ENCODE results near the gene ZNF292. TPM values are rescaled to one million over a fixed set of nuclear protein-coding genes. Genes with fewer than 3 reads are reported as not detected.

The ZNF292 gene
- total and polyA plus RNA-seq, 2 donors (not counting 3 experiments of a cell fraction or from before 2014, with no cell fraction given), result 3.5 to 24.9 TPM

DNA sequence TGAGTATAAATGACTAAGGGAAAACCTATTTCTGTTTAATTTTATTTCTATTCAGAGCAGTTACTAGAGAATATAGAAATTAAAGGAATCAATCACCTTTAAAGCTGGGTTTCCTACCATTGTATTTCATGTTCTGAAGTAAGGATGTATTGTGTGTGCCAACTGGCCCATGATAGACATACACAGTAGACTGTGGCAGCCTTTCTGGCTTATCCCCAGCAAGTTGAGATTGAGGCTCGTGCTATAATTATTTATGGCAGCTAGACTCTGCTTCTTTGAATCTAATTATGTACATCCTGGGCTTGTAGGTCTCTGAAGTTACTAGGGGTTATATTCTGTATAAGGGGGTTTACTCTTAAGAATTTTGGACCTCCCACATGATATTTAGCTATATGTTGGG, 44.4 kb downstream of the ZNF292 start:
- H3K9ac ChIP-seq (replicated peaks; ENCODE audit: extremely low read depth, insufficient read depth, low read length), result no peak overlapping the region
- H3K4me1 ChIP-seq (ENCODE audit: control insufficient read depth, extremely low read depth, insufficient read depth, low read length), result no peaks in the 10 kb centered on the region
- H3K9me3 ChIP-seq (replicated peaks; ENCODE audit: control insufficient read depth, insufficient read depth, low read length), result no peaks in the 10 kb centered on the region
- no peak for DNase-seq (ENCODE audit: low read depth, low spot score)
- no peak overlapping the region for H3K4me2 ChIP-seq (ENCODE audit: insufficient read depth, low read length)
- H2AFZ ChIP-seq (ENCODE audit: low read depth, low read length), result no peak overlapping the region
- CTCF ChIA-PET, result interaction anchor here (1.0 kb wide), 1 partner anchor 121 kb away, joined by 3 read pairs; no protein-coding TSS in a partner anchor
- H3K36me3 ChIP-seq (ENCODE audit: control insufficient read depth in 2 of 2, extremely low read depth in 1 of 2, insufficient read depth in 2 of 2, low read length in 2 of 2), result no peaks in the 10 kb centered on the region
- FAIRE-seq, result no peak
- no TSS peak for BruUV-seq (replicated peaks)
- no peaks in the 10 kb centered on the region for H3K27me3 ChIP-seq (ENCODE audit: control insufficient read depth in 2 of 2, insufficient read depth in 2 of 2, low read length in 2 of 2)
- TF ChIP-seq GATA2 (IDR thresholded peaks at IDR 0.05; ENCODE audit: insufficient read depth, insufficient read length, low read depth, low read length) (no peak), POLR2AphosphoS5 (IDR thresholded peaks at IDR 0.05; ENCODE audit: insufficient read depth, low read depth, low read length) (no peak), MYC (IDR thresholded peaks at IDR 0.05; ENCODE audit: low read depth, low read length) (no peak), EZH2 (IDR thresholded peaks at IDR 0.05; ENCODE audit: borderline replicate concordance, low read depth, low read length, severe bottlenecking) (no peak), POLR2A (IDR thresholded peaks at IDR 0.05; ENCODE audit: low read depth, low read length) (no peak), FOS (IDR thresholded peaks at IDR 0.05; ENCODE audit: borderline replicate concordance, insufficient read depth, low read length) (no peak), JUN (IDR thresholded peaks at IDR 0.05; ENCODE audit: borderline replicate concordance, insufficient read depth, insufficient read length, low read depth) (no peak)
- TF ChIP-seq, protein P1, sequence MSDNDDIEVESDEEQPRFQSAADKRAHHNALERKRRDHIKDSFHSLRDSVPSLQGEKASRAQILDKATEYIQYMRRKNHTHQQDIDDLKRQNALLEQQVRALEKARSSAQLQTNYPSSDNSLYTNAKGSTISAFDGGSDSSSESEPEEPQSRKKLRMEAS (IDR thresholded peaks at IDR 0.05; ENCODE audit: insufficient read depth, insufficient read length), result no peak
- TF ChIP-seq, protein P2, sequence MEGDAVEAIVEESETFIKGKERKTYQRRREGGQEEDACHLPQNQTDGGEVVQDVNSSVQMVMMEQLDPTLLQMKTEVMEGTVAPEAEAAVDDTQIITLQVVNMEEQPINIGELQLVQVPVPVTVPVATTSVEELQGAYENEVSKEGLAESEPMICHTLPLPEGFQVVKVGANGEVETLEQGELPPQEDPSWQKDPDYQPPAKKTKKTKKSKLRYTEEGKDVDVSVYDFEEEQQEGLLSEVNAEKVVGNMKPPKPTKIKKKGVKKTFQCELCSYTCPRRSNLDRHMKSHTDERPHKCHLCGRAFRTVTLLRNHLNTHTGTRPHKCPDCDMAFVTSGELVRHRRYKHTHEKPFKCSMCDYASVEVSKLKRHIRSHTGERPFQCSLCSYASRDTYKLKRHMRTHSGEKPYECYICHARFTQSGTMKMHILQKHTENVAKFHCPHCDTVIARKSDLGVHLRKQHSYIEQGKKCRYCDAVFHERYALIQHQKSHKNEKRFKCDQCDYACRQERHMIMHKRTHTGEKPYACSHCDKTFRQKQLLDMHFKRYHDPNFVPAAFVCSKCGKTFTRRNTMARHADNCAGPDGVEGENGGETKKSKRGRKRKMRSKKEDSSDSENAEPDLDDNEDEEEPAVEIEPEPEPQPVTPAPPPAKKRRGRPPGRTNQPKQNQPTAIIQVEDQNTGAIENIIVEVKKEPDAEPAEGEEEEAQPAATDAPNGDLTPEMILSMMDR (IDR thresholded peaks at IDR 0.05; ENCODE audit: extremely low read depth in 1 of 2, insufficient read depth in 1 of 2, low read depth in 1 of 2, low read length in 2 of 2), result no peak
- intact Hi-C loops (cut with micrococcal nuclease) (no loop called here), dilution Hi-C loops (cut with MboI; ENCODE audit: extremely low pct_ligation_motif_present, low sequenced_read_pairs) (no loop called here)
- H3K79me2 ChIP-seq (ENCODE audit: control insufficient read depth, insufficient read depth, low read length), result peaks cover 48% of the 10 kb centered on the region
- no peak overlapping the region for H3K27ac ChIP-seq (ENCODE audit: insufficient read depth, low read depth, low read length)
- H4K20me1 ChIP-seq (replicated peaks; ENCODE audit: control insufficient read depth, extremely low read depth, insufficient read depth, low read length), result peaks cover 12% of the 10 kb centered on the region
- H3K4me3 ChIP-seq (replicated peaks in 1 of 3; ENCODE audit: insufficient read depth in 1 of 3, low read depth in 1 of 3, low read length in 3 of 3), result no peak overlapping the region
- POLR2A ChIA-PET, result no interaction called here
- no peaks in the 10 kb centered on the region for H3K9me1 ChIP-seq (replicated peaks; ENCODE audit: control insufficient read depth, extremely low read depth, insufficient read depth, low read length)
